Measurements from ENCODE around the gene SLC37A1.

Gene SLC37A1

GRCh38 chr21:42611852-42612251 is 98.2 kb downstream of the SLC37A1 start:
- no peaks in the 10 kb centered on the region for H3K79me2 ChIP-seq (ENCODE audit: insufficient read depth, low read length)
- H3K4me3 ChIP-seq (ENCODE audit: low read length, poor library complexity, severe bottlenecking), result no peak overlapping the region
- no peak overlapping the region for H3K4me2 ChIP-seq (ENCODE audit: low read depth, low read length, poor library complexity, severe bottlenecking)
- no peak overlapping the region for H2AFZ ChIP-seq (ENCODE audit: low read length)
- H3K9me3 ChIP-seq (ENCODE audit: insufficient read depth, low read depth, low read length), result peaks cover 6% of the 10 kb centered on the region; the same call in 1 of the 2 replicates
- H3K36me3 ChIP-seq (ENCODE audit: insufficient read depth, low read length), result no peaks in the 10 kb centered on the region
- H3K9ac ChIP-seq (ENCODE audit: low read depth, low read length, poor library complexity, severe bottlenecking), result no peak overlapping the region
- no peaks in the 10 kb centered on the region for H3K9me2 ChIP-seq (replicated peaks; ENCODE audit: low read depth, low read length)
- TF ChIP-seq CTCF (conservative IDR thresholded peaks at IDR 0.05; ENCODE audit: low read length) (no peak), EZH2phosphoT487 (IDR thresholded peaks at IDR 0.05; ENCODE audit: borderline replicate concordance) (no peak)
- peaks cover 26% of the 10 kb centered on the region for H3K4me1 ChIP-seq (ENCODE audit: insufficient read depth, low read length, poor library complexity, severe bottlenecking)
- no peaks in the 10 kb centered on the region for H3F3A ChIP-seq (ENCODE audit: low read depth)
- no peaks in the 10 kb centered on the region for H3K27me3 ChIP-seq (ENCODE audit: insufficient read depth, low read length, poor library complexity, severe bottlenecking)
- no peaks in the 10 kb centered on the region for H4K20me1 ChIP-seq (ENCODE audit: insufficient read depth, low read length, poor library complexity, severe bottlenecking)

- Histone ChIP-seq H3K9me3 (ENCODE audit: insufficient read depth, low read depth, low read length) (peaks cover 6% of the 10 kb centered on the region; the same call in 1 of the 2 replicates), H3K4me1 (ENCODE audit: insufficient read depth, low read length, poor library complexity, severe bottlenecking) (peaks cover 26% of the 10 kb centered on the region), H3K79me2 (ENCODE audit: insufficient read depth, low read length) (no peaks in the 10 kb centered on the region), H4K20me1 (ENCODE audit: insufficient read depth, low read length, poor library complexity, severe bottlenecking) (no peaks in the 10 kb centered on the region), H3K36me3 (ENCODE audit: insufficient read depth, low read length) (no peaks in the 10 kb centered on the region), H2AFZ (ENCODE audit: low read length) (no peak overlapping the region), H3F3A (ENCODE audit: low read depth) (no peaks in the 10 kb centered on the region), H3K4me2 (ENCODE audit: low read depth, low read length, poor library complexity, severe bottlenecking) (no peak overlapping the region), H3K4me3 (ENCODE audit: low read length, poor library complexity, severe bottlenecking) (no peak overlapping the region), H3K9ac (ENCODE audit: low read depth, low read length, poor library complexity, severe bottlenecking) (no peak overlapping the region), H3K27me3 (ENCODE audit: insufficient read depth, low read length, poor library complexity, severe bottlenecking) (no peaks in the 10 kb centered on the region), H3K9me2 (replicated peaks; ENCODE audit: low read depth, low read length) (no peaks in the 10 kb centered on the region)
- TF ChIP-seq EZH2phosphoT487 (IDR thresholded peaks at IDR 0.05; ENCODE audit: borderline replicate concordance) (no peak), CTCF (conservative IDR thresholded peaks at IDR 0.05; ENCODE audit: low read length) (no peak)
Observed at GRCh38 chr21:42612390-42612789, 98.7 kb downstream of the SLC37A1 start.

- no peaks in the 10 kb centered on the region for H4K20me1 ChIP-seq (ENCODE audit: insufficient read depth, low read length, poor library complexity, severe bottlenecking)
- H3K4me2 ChIP-seq (ENCODE audit: low read depth, low read length, poor library complexity, severe bottlenecking), result no peak overlapping the region
- no peak overlapping the region for H3K9ac ChIP-seq (ENCODE audit: low read depth, low read length, poor library complexity, severe bottlenecking)
- H3K9me3 ChIP-seq (ENCODE audit: insufficient read depth, low read depth, low read length), result peaks cover 6% of the 10 kb centered on the region; the same call in 1 of the 2 replicates
- H3K4me3 ChIP-seq (ENCODE audit: low read length, poor library complexity, severe bottlenecking), result no peak overlapping the region
- no peaks in the 10 kb centered on the region for H3K36me3 ChIP-seq (ENCODE audit: insufficient read depth, low read length)
- no peak for TF ChIP-seq EZH2phosphoT487 (IDR thresholded peaks at IDR 0.05; ENCODE audit: borderline replicate concordance)
- no peak for TF ChIP-seq CTCF (conservative IDR thresholded peaks at IDR 0.05; ENCODE audit: low read length)
- no peaks in the 10 kb centered on the region for H3F3A ChIP-seq (ENCODE audit: low read depth)
- H3K79me2 ChIP-seq (ENCODE audit: insufficient read depth, low read length), result no peaks in the 10 kb centered on the region
- H3K9me2 ChIP-seq (replicated peaks; ENCODE audit: low read depth, low read length), result no peaks in the 10 kb centered on the region
- peaks cover 26% of the 10 kb centered on the region for H3K4me1 ChIP-seq (ENCODE audit: insufficient read depth, low read length, poor library complexity, severe bottlenecking)
- no peak overlapping the region for H2AFZ ChIP-seq (ENCODE audit: low read length)
- no peaks in the 10 kb centered on the region for H3K27me3 ChIP-seq (ENCODE audit: insufficient read depth, low read length, poor library complexity, severe bottlenecking)
Observed at GRCh38 chr21:42613756-42614155, 100.1 kb downstream of the SLC37A1 start.

All from Loucy (cell line).